ENCODE measurements around the gene USP10.

The USP10 gene

DNA sequence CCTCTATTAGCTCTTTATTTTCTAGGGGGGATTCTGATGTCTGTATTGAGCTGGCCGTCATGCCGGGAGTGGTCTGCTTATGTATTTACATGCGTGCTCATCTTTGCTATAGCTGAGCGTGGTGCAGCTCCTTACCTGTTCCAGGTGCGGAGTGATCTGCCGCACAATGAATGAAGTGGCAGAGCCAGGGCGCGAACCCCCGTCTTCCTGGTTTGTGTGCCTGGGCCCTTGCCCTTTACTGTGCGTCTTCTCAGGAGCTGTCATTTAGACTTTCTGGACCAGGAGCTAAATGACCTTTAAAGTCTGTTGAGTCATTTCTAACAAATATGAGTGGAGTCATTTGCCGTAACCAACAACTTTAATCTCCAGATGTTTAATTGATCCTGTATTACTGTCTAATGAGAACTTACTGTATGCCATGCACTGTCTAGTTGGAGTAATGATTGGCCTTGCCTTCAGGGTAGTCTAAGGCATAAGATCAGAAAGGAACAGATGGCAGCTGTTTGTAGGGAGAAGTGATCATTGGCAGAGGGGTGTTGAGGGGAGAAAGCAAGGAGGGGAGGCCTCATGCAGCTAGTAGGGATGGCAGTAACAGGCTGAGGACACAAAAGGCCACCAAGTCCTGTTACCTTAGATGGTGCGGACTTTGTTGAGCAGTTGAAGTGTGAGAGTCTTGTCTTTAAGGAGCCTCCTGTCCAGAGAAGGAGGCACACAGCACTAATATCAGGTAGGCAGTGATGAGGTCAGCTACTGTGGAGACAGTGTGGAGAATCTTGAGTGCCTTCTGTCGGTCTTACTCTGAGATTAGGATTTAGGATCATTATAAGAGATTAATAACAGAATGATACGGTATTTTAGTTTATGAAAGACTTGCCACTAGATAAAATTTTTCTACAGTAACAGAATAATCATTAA, 53.9 kb downstream of the USP10 start:
- no peak for DNase-seq

DNA sequence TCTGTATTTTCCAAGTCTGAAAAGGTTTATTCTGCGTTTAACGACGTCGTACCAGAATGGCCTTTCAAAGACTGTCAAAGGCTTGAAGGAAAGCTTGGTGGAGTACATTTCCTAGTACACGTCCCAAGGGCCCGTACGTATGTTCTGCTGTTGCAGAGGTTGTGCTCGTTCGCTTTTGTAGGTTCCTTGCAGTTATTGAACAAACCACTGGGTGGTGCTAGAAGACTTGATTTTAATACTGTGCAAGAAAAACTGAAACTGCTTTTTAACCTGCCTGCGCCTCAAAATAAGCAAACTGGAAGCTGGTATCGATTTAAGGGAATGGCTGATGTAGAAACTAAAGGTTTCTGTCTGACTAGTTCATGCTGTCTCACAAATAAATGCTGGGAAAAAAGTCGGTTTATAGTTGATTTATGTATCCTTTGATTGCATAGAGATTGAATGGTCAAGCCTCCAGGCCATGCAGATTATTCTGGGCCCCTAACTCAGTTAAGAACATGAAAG, 54.6 kb downstream of the USP10 start:
- DNase-seq, result peak; percentile 85

DNA sequence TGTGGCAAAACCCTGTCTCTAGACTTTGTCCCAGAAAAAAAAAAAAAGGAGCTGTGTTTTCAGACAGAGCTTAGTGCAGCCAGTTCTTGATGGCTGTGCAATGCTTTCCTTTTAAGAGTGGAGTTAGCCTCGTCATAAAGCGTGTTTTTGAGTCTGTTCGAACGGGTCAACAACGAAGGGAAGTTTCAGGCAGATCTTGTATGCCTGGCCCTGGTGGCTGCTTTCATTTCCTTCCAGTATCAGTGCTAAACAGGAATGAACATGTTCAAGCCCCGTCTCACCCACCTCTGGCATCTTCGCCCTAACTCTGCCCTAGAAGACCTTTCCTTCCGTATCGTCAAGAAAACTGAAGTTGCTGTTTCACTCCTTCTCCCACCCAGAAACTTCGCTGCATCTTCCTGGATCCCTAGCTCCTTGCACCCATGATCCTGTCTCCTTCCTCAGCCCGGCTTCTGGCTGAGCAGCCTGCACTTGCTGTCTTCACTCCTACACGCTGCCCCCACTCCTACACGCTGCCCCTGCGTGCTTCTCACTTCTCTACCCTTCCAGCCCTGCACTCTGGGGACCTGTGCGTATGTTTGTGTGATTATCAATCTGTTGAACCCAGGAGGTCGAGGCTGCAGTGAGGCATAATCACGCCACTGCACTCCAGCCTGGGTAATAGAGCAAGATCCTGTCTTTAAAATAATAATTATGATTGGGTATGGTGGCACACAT, 55.3 kb downstream of the USP10 start:
- no peak for DNase-seq

DNA sequence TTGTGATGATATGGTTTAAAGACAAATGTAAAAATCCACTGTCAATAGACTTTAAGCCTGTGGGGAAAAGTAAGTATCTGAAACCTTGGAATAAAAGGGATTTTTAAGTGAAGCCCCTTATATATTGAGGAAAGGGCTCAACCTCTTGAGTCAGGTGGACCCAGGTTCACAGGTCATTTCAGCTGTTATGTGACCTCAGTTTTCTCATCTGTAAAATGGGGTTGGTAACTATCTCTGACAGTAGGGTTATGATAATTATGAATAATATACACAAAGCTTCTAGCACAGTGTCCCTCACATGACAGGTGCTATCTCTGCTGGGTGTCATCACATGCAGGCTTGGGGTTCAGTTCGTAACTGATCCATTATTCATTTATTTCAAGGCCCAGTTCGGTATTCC, 57.0 kb downstream of the USP10 start:
- DNase-seq, result no peak

DNA sequence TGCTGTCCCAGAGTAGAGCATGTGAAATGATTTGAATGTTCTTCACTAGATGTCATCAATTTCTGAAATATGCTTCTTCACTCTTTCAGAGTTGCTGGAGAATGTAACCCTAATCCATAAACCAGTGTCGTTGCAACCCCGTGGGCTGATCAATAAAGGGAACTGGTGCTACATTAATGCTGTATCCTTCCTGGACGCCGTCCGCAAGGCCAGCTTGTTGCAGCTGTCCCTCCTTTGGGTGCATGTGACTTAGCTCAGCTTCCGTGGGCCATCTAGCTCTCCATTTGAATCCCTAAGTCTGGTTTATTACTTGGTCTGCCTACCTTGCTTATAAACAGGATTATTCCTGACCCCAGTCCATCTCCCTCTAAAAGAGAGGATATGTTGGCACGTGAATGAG, 58.8 kb downstream of the USP10 start:
- DNase-seq, result no peak

DNA sequence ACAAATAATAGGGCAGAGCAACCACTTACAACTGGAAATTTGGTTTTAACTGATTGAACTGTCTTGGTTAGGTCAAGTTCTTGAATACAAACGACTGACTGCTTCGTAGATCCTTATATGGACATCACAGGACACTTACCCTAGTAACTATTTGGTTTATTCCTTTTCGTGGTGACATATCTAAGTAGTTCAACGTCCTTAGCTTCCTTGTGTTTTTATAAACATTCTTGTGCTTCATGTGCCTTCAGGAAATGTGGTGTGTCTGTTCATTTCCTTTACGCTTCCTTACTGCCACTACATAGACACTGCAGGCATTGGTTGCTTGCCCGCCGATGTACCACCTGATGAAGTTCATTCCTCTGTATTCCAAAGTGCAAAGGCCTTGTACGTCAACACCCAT, 59.3 kb downstream of the USP10 start:
- no peak for DNase-seq

DNA sequence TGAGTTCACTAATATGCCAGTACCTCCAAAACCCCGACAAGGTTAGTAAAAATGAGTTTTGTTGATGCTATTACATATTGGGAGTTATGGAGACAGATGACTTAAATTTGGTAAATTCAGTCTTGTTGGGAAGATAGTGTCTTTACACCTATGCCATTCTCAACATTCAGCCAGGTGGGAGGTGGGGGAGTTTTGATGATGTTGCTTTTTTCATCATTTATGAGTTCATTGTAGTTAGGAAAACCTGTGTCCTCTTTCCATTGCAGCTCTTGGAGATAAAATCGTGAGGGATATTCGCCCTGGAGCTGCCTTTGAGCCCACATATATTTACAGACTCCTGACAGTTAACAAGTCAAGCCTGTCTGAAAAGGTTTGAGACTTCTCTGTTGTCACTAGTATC, 60.1 kb downstream of the USP10 start:
- no peak for DNase-seq

DNA sequence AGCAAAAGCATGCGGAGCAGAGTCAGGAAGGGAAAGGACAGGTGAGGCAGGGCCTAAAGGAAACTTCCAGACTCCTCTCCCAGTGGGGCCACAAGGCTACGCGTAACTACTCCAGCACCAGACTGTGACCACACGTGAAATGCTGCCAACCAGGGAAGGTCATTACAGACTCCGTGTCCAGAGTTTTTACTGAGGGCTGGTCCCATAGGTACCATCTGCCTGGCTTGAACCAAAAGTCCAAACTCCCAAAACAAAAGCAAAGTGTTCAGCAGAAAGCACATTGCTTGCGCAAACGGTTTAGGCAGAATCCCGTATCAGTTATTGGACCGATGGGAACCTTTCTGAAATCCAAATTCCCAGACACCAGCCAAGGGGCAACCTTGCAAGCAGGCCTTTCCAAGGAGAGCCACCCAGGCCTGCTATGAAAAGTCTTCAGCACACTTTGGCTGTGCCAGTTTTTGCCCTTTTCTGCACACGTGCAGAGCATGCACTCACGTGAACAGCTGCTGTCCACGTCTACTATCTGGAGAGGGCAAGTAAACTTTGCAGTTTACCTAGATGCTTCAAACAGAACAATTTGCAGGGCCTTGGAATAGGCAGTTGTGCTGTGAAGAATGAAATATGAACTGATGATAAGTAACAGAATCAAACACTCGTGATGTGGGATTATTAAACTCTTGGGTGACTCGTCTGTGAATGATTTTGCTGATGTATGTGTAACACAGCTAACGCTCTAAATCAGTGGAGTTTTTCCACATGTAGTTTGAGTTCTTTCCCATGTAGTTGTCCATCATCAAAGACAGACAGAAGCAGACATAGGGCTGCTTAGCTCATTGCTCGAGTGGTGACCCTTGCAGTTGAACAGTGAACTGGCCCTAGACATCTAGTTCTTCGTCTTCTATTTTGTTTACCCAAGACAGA, 61.9 kb downstream of the USP10 start:
- DNase-seq, result peak; percentile 40

DNA sequence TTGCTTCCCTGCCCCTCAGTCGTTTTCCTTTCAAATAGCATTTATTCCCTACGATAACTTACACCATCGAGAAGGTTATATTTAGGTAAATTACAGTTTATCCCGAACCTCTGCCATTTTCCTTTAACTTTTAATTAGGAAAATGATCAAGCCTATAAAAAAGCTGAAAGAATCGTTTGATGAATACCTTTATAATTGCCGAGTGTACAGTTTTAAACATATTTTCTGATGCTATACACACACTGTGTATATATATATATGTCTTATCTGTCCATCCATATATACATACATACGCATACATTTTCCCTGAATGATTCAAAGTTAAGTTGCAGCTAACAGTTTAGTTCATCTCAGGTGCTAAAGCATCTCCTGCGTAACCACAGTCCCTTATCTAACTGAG, 63.4 kb downstream of the USP10 start:
- DNase-seq, result no peak

DNA sequence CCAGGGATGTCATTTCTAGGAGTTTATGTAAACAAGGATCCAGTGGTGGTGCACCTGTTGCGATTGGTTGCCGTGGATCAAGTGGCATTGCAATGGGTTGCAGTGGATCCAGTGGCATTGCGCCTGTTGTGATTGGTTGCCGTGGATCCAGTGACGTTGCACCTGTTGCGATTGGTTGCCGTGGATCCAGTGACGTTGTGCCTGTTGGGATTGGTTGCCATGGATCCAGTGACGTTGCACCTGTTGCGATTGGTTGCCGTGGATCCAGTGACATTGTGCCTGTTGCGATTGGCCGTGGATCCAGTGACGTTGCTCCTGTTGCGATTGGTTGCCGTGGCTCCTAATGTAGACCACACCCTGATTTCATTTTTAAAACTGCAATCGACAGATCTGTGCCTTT, 63.8 kb downstream of the USP10 start:
- DNase-seq, result no peak

DNA sequence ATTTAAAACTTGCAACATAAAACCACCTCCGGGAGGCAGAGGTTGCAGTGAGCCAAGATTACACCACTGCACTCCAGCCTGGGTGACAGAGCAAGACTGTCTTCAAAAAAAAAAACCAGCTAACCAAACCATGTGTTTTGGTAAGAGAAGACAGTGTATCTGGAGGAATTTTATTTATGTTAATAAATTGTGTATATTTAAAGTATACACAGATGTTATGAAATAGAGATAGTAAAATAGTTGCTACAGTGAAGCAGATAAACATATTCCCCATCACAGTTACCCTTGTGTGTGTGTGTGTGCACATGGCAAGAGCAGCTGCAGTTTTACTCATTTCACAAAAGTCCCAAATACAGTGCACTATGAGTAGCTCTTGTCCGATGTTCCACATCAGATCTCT, 65.2 kb downstream of the USP10 start:
- DNase-seq, result no peak

DNA sequence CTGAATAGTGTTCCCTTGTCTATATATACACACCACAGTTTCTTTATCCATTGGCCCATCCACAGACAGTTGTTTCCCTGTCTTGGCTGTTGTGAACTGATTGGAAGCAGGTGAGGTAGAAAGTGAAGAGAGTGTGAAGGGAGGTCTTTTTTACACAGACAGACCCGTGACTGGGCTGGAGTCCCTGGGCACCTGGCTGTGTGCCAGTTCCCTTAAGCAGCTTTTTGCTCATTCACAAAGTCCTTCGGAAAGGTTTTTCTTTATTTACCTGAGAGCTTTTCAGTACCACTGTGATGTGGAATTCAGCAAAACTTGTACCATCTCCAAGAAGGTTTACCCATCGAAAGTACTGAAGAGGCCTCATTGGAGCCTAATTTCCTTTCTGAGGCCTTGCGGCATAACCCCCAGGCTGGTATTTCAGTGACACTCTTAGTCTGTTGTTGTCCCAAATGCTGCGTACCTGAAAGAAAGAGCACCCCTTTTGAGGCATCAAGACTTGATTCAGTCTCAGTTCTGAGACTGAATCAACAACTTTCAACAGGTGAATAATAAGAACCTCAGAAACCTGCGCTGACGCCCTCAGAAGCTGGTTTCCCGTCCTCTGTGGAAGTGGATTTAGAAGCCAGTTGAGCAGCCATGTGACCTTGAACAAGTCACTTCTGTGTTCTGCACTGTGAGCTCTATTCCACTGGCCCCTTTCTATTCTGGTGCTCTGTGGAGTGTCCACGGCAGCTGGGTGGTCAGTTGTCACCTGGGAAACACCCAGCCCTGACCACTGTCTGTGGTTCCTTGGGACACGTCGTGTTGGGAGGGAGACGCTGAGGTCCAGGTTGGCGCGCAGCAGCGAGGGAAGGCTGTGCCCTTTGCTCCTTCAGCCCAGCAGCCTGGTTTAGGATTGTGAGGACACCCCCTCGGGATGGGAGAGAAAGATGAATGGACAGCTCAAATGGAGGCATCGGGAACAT, 66.1 kb downstream of the USP10 start:
- DNase-seq, result no peak

DNA sequence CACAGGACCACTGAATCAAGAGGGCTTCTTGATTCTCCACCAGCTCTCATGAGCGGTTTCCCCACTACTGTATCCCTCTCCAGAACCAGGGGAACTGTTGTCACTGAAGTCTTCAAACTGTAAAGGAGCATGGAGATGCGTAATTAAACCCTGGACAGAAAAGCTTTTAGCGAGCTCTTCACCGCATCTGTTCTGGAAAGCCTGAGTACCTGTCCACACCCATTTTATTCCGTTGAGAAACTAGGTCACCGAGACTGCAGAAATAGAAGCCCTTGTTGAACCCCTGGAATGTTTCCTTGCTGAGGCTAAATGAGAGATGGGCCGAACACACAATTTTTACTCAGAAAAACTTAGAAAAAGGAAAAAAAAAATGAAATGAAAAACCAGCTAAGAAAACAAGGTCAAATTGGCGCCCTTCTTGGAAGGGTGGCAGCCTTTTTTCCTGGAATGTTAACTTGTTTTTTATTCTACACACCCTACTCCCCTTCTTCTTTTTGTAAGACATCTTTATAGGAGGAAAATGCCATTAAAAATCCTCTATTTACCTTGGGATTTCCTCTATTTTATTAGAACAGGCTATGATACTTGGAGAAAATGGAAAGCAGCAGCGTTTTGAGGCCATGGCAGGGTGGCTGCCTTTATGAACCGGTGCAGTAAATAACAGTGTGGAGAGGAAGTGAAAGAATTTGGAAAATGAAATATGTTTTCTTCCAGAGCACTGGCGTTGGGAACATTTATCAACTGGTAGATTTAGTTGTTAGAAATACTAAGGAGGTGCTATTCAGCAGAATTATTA, 67.4 kb downstream of the USP10 start:
- DNase-seq, result no peak

DNA sequence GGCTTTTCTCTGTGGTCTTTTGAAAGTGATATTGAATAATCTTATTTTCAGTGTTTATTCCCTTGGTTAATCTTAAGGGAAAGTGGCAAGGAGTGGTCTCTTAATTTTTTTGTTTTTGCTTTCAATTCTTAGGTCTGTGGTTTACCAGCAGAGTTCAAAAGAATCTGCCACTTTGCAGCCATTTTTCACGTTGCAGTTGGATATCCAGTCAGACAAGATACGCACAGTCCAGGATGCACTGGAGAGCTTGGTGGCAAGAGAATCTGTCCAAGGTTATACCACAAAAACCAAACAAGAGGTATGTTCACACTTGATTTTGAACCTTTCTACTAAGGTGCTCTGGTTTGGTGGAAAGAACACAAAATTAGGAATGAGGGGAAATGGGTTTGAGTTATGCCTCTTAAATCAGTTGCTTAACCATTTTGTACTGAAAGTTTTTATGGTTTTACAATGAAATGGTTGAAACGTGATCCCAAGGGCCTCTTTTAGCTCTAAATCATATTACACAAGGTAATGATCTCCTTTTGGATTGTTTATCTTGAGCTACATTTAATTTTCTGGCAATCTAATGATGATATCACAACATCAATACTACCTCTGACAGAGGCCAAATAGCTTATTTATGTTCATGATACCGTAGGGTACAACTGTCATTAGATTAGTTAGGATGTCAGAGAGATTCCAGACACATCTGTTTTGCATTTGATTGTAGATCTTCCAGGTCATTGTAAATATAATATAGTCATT, 68.4 kb downstream of the USP10 start:
- DNase-seq, result no peak

DNA sequence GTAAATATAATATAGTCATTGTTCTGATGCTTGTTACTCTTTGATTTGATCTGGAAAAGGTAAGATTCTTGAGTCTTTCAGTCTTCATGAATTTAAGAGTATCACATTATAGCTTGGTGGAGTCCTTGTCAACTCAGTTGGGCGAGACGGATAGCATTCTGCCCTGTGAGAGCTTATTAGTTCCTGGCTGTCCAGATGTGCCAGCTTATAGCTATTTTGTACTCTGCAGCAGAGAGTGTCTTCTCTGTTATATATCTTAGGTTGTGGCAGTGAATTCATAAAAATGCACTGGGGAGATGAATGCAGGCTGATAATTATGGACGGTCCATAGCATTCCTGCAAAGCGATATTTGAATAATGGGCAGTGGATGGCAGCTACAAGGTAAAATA, 69.0 kb downstream of the USP10 start:
- no peak for DNase-seq

DNA sequence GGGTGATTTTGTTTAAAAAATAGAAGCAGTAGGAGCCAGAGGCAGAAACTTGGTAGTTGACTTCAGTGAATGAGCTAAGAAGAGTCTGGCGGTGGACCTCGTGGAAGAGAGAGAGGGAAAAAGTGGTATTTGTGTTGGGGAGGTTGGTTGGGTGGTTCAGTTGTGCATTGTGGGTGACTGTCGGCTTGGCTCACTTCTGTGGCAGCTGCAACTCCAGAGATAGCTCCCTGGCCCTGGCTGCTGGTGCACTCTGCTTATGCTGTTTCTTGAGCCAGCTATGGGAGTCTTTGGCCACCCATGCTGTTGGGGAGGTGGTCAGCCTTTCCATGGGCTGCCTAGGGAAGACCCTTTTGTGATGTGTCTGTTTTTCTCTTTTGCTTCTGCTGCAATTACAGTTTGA, 69.6 kb downstream of the USP10 start:
- no peak for DNase-seq

DNA sequence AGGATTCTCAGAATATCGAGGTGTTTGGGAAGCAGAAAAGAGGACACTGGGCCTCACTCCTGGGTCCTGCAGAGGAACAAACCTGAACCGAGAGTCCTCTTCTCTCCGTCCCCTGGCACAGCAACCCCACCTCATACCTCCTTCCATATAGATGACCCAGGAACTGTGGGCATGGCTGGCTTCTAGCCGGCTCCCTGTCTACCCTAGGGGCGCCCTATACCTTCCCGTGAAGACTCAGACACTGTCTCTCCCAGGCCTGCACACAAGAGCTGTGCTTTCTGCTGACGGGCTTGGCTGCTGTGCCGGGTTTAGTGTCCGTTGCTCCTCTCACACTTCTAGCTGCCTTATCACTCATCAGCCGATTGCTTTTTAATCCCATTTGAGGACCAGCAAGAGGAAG, 73.5 kb downstream of the USP10 start:
- no peak for DNase-seq

DNA sequence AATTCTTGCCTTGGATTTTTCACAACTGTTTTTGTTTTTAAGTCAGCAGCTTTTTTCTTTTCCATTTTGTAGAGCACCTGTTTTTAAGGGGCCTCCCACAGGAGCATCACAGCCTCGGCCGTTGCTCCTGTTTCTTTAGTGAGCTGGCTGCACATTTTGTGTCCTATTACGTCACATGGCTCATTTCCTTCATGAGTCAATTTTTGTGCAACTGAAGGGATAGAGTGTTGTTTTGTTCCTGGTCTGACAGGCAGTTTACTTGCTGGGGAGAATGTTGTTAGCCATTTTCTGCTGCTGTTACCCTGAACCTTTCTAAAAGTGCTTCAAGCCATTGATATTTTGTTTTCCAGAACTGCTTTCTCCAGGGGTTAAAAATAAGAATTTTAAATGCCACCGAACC, 75.0 kb downstream of the USP10 start:
- peak; percentile 75 for DNase-seq

DNA sequence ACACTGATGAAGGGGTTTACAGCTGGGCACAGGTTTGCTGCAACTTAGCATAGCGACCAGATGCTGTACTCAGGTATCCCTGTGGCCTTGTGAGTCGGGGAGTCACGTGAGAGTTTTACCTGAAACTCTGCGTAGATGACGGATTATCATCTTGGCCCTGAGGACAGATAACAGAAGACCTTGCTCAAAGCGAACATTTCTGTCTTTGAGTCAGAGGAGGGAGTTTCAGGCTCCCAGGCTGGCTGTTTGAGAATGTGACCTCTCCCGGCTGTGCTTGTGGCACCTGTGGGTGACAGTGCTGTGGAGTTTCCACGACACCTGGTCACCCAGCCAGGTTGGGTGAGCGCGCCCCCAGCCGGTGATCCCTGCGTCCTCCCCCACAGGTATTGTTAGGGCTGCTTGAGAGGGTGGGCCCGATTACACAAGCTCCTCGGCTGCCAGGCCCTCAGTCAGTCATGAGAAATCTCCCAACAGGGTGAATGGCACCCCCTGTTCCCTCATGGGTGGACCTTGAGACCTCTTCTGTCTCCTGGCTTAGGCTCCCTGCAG, 75.5 kb downstream of the USP10 start:
- DNase-seq, result no peak

DNA sequence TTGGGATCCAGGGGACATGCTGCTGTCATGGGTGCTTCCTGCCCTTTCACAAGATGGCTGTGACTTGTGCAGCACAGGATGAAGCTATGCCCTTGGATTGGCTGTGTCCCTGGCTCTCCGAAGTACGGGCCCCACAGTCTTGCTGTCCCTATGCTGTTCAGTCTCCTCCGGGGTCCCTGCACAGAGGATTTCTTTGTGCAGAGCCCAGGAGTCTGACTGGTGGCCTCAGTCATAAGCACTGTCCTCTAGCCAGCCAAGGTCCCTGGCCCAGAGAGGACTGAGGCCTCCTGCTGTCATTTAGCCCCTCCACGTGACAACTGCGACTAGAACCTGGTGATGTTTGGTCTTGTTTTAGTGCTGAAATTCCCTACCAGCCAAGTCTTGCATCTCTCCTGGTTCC, 77.6 kb downstream of the USP10 start:
- no peak for DNase-seq

Measured in EL (cell line).